Right lobe of liver (tissue), 6 donors: ENCODE measurements around the gene MPG. TPM values are rescaled to one million over a fixed set of nuclear protein-coding genes. Genes with fewer than 3 reads are reported as not detected.

Source experiments
- ATAC-seq, 4 donors: fragments of 200-7000 bp; cut with Tn5 transposase; one replicate each; pipeline ENCODE4 v1.9.1; 2020; ENCODE audit warnings: mild to moderate bottlenecking in 4 of 4, moderate library complexity in 4 of 4
- DNase-seq, 3 donors: peaks; one replicate each; pipeline ENCODE4 v3.0.0-alpha.2; 2020
- H3K27ac ChIP-seq, 3 donors: fragments of 200-600 bp; one replicate each; pipeline ENCODE4 v1.8.0; 2022
- H3K27me3 ChIP-seq, 2 donors: fragments of 200-600 bp; one replicate each; pipeline ENCODE4 v1.8.0; 2022
- H3K36me3 ChIP-seq, 4 donors: fragments of 200-600 bp; sonication (generic) in 1 of 4; one replicate each; pipeline versions ENCODE4 v1.5.1 to v1.8.0; 2017 to 2022; ENCODE audit warnings: control low read depth in 1 of 4
- H3K4me1 ChIP-seq, 4 donors: fragments of 200-600 bp; sonication (generic) in 1 of 4; one replicate each; pipeline versions ENCODE4 v1.5.1 to v1.8.0; 2017 to 2022; ENCODE audit warnings: control low read depth in 1 of 4
- H3K4me3 ChIP-seq, 3 donors: fragments of 200-600 bp; one replicate each; pipeline ENCODE4 v1.8.0; 2022
- H3K9me3 ChIP-seq, 4 donors: fragments of 200-600 bp; sonication (generic) in 1 of 4; one replicate each; pipeline versions ENCODE4 v1.5.1 to v1.8.0; 2017 to 2022; ENCODE audit warnings: control low read depth in 1 of 4
- POLR2A ChIP-seq: fragments of 450-650 bp; IDR thresholded peaks from one replicate; pipeline ENCODE4 v1.6.1; 2017; ENCODE audit warnings: antibody characterized with exemption, mild to moderate bottlenecking
- WGBS: methylation state at CpG from one replicate; pipeline ENCODE4 v1.1.6; 2018; ENCODE audit warnings: low coverage, low lambda C conversion rate; ENCODE audit not compliant: insufficient coverage; ENCODE audit errors: missing lambda C conversion rate; 5-methylcytosine and 5-hydroxymethylcytosine counted together
- intact Hi-C, 2 donors: fragments of 100-400 bp; cut with DNase I; formaldehyde crosslinking; loops; one replicate each; pipeline versions ENCODE4 v1.11.2 to v1.14.1; 2022
- total RNA-seq, 6 experiments: library from RNA; depleted of rRNA in 2 of 6; stranded (reverse); fragments of >200 nt in 2 of 6; fragmentation: NEBNext Ultra II Directional in 3 of 6; extraction: Animal tissue kit (Norgen Biotek cat#: 25700) in 3 of 6; gene quantifications; one replicate each; pipeline versions ENCODE4 v1.1.0 to v1.2.4, GENCODE V29; 2016 to 2023
- TF ChIP-seq, protein P1 (sequence below), 4 donors: fragments of 200-600 bp in 3 of 4; fragments of 450-650 bp in 1 of 4; IDR thresholded peaks; one replicate each; pipeline versions ENCODE4 v1.5.1 to v1.8.0; 2016 to 2022; ENCODE audit warnings: antibody characterized with exemption in 4 of 4, mild to moderate bottlenecking in 2 of 4
- donor health status: DM: no; HTN: yes; CAD: no.
- donor health status: DM: no; HTN: no; CAD: no.
- donor health status: DM: no; HTN: no; CAD: no.
- donor health status: DM: no; HTN: yes; CAD: no.
- donor health status: DM: no; HTN: yes; CAD: no.

Gene MPG
- total RNA-seq, 6 experiments from 2014 or later = 20.7 to 76.4 (median 26.9) TPM

DNA sequence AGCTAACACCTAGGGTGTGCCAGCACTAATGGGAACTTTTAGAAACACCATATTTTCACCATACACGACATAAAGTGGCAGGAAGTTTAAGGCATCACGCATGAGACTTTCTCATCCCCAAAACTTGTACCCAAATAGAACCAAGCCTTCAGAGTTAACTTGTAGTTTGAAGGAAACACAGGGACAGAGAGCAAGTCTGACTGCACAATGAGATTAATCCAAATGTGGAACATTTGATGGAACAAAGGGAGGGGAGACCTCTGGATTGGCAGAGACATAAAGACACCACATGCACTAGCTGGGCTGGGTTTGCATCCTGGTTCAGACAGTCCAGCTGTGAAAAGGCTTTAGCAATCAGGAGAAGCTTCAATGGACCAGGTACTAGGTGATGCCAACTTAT is 36.3 kb downstream of the MPG start:
- H3K4me3 ChIP-seq = no peak overlapping the region
- H3K9me3 ChIP-seq = no peaks in the 10 kb centered on the region
- ATAC-seq (no peak), DNase-seq (no peak)
- H3K27ac ChIP-seq = no peak overlapping the region
- TF ChIP-seq POLR2A = no peak
- H3K36me3 ChIP-seq = peaks cover 0 to 28% (median 0%) of the 10 kb centered on the region in 4 donors
- intact Hi-C loops = no loop called here
- no peaks in the 10 kb centered on the region for H3K27me3 ChIP-seq
- WGBS = 78% methylated on average over 1 of the region's 2 CpGs
- H3K4me1 ChIP-seq = no peaks in the 10 kb centered on the region

DNA sequence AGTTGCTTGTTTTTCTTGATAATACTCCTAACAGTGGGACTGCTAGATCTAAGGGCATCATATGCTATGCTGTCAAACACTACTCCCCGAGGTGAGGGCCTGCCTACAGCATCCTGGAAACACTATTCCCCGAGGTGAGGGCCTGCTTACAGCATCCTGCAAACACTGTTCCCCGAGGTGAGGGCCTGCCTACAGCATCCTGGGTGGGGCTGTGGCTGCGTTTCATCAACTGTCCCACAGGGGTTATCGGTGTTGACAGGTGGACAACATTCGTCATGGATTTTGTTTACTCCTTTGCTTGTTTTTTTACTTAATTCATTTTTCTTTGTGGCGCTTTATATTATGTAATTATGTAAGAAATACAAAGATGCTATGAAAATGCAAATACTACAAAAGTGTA is 38.0 kb downstream of the MPG start:
- H3K36me3 ChIP-seq = peaks cover 0 to 21% (median 0%) of the 10 kb centered on the region in 4 donors
- DNase-seq (peak in 1 of 3 donors; percentile 6), ATAC-seq (no peak)
- WGBS = 75% methylated on average over 5 of the region's 7 CpGs
- TF ChIP-seq, protein P1, sequence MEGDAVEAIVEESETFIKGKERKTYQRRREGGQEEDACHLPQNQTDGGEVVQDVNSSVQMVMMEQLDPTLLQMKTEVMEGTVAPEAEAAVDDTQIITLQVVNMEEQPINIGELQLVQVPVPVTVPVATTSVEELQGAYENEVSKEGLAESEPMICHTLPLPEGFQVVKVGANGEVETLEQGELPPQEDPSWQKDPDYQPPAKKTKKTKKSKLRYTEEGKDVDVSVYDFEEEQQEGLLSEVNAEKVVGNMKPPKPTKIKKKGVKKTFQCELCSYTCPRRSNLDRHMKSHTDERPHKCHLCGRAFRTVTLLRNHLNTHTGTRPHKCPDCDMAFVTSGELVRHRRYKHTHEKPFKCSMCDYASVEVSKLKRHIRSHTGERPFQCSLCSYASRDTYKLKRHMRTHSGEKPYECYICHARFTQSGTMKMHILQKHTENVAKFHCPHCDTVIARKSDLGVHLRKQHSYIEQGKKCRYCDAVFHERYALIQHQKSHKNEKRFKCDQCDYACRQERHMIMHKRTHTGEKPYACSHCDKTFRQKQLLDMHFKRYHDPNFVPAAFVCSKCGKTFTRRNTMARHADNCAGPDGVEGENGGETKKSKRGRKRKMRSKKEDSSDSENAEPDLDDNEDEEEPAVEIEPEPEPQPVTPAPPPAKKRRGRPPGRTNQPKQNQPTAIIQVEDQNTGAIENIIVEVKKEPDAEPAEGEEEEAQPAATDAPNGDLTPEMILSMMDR (IDR thresholded peaks at IDR 0.05) = no peak
- no peak for TF ChIP-seq POLR2A
- H3K27ac ChIP-seq = no peak overlapping the region
- H3K4me1 ChIP-seq = no peaks in the 10 kb centered on the region
- no peaks in the 10 kb centered on the region for H3K9me3 ChIP-seq
- no peak overlapping the region for H3K4me3 ChIP-seq
- no peaks in the 10 kb centered on the region for H3K27me3 ChIP-seq
- intact Hi-C loops = no loop called here

DNA sequence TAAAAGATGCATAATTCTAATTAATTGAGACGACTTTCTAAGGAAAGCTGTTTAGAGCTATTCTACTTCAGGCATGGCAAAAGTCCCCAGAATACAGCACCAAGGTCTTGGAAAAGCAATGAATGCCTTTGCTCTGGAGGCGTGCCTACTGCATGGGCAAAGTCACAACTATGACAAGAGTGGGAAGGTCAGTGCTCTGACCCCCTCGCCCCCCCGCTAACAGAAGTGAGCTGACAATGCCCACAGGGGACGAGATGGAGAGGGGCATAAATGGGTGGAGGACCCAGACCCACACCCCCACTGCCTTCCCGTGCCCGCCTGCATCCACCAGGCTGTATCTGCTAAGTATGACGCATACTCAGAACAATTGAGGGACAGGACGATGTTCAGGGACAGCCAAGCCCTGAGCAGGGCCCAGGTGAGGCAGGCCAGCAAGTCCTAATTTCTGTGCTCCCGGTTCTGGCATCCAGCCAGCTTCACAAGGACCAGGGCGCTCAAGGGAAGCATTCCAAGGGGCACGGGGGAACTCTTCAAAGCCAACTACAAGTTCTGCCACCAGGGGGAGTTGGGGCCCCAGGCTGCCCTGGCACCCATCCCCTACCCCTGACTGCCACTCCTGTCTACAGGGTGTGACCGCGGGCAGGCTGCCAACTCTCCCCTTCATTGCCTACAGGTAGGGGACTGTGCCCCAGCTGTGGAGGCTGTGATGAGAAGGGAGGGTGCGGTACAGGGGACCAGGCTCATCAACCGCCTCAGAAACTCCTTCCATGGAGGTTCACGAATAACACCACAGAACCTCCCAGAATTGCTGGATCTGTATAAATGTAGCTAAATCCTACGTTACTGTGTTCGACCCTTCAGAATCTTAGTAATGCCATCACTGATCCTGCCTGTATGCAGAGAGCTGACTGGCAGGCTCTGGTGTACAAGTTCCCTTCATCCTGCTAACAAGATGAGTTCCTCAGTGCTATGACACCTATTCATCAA is 39.6 kb downstream of the MPG start:
- WGBS = 74% methylated on average over 8 of the region's 19 CpGs

DNA sequence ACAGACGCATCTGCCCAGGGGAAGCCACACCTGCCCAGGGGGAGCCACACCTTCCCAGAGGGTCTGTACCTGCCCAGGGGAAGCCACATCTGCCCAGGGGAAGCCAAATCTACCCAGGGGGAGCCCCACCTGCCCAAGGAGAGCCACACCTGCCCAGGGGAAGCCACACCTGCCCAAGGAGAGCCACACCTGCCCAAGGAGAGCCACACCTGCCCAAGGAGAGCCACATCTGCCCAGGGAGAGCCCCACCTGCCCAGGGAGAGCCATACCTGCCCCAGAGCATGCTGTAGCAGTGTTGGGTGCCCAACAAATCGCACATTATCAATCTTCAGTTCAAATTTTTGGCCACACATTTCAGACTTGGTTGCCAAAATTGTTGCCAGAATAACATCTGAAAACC is 40.8 kb downstream of the MPG start:
- ATAC-seq = peak in 1 of 4 donors; percentile 27
- H3K4me1 ChIP-seq = no peaks in the 10 kb centered on the region
- no peak overlapping the region for H3K27ac ChIP-seq
- WGBS = 86% methylated on average over 1 of the region's 2 CpGs
- no peaks in the 10 kb centered on the region for H3K9me3 ChIP-seq
- intact Hi-C loops = no loop called here
- H3K36me3 ChIP-seq = peaks cover 0 to 8% (median 0%) of the 10 kb centered on the region in 4 donors
- TF ChIP-seq, protein P1 (IDR thresholded peaks at IDR 0.05) = no peak
- no peak for TF ChIP-seq POLR2A
- no peak for DNase-seq
- no peaks in the 10 kb centered on the region for H3K27me3 ChIP-seq
- H3K4me3 ChIP-seq = no peak overlapping the region

More for the DNA sequence above, 39.6 kb downstream of the MPG start:
- Histone ChIP-seq H3K4me3 (no peak overlapping the region), H3K27ac (no peak overlapping the region), H3K4me1 (no peaks in the 10 kb centered on the region), H3K27me3 (no peaks in the 10 kb centered on the region), H3K9me3 (no peaks in the 10 kb centered on the region), H3K36me3 (peaks cover 0 to 8% (median 0%) of the 10 kb centered on the region in 4 donors)
- DNase-seq = peak in 2 of 3 donors; percentile 72 to 79
- intact Hi-C loops = no loop called here
- peak; percentile 69 to 82 (median 76) for ATAC-seq
- TF ChIP-seq, protein P1 (IDR thresholded peaks at IDR 0.05) = peak; percentile 46 to 66 (median 66)
- TF ChIP-seq POLR2A = no peak

DNA sequence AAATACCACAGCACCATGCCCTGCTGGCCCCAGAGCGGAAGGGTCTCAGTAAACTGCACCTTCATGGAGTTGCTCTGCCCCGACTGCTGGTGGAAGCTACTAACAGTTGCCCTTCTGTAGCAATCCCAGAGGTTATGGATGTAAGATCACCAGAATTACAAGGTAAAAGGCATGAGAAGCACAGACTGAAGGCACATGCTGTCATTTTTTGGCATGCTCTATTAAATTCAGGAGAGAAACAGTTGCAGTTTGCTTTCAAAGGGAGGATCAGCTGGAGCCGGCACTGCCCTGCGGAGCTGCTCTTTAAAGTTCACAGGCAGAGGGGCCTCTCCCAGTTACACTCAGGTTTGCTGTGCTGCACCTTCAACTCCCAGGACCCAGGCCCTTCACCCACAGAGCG is 41.3 kb downstream of the MPG start:
- Histone ChIP-seq H3K4me3 (no peak overlapping the region), H3K36me3 (peaks cover 0 to 12% (median 0%) of the 10 kb centered on the region in 4 donors), H3K9me3 (no peaks in the 10 kb centered on the region), H3K4me1 (no peaks in the 10 kb centered on the region), H3K27ac (no peak overlapping the region), H3K27me3 (no peaks in the 10 kb centered on the region)
- no peak for TF ChIP-seq POLR2A
- TF ChIP-seq, protein P1 (IDR thresholded peaks at IDR 0.05) = no peak
- intact Hi-C loops = no loop called here
- DNase-seq (no peak), ATAC-seq (no peak)
- 89% methylated on average over 4 of the region's 5 CpGs for WGBS
